HG03039 (cell line): ENCODE results near the gene BBS4.
"Not testable (repeated sequence)": the region's sequence is repeated elsewhere in the genome, so short reads cannot be mapped to it uniquely, and the experiment has no call there.

ENCODE experiments used
- ATAC-seq: cut with Tn5 transposase; IDR thresholded peaks from one replicate; pipeline ENCODE4 v1.9.1; 2021; ENCODE audit warnings: mild to moderate bottlenecking, moderate library complexity; ENCODE audit not compliant: unreplicated experiment

Gene BBS4

GRCh38 chr15:72685925-72686794 is at the start of gene BBS4, which contains the start of gene HIGD2B:
BBS4 (plus strand) TSS chr15:72686207; CDS start chr15:72686228, 21 bp downstream.
HIGD2B (minus strand) TSS chr15:72686182; CDS start chr15:72676374, 9,808 bp downstream.
- ATAC-seq: peak; percentile 95

GRCh38 chr15:72636519-72637282 is 49.3 kb upstream of the BBS4 start:
- ATAC-seq: not testable (repeated sequence)

GRCh38 chr15:72639759-72640483 is 46.1 kb upstream of the BBS4 start:
- not testable (repeated sequence) for ATAC-seq

- ATAC-seq: not testable (repeated sequence)
Observed at GRCh38 chr15:72642271-72642670, 43.7 kb upstream of the BBS4 start.

GRCh38 chr15:72648631-72649253 is 37.3 kb upstream of the BBS4 start:
- not testable (repeated sequence) for ATAC-seq

GRCh38 chr15:72654397-72654796 is 31.6 kb upstream of the BBS4 start, which contains the start of gene GOLGA6B:
GOLGA6B (plus strand) TSS chr15:72654697; CDS start chr15:72654738, 41 bp downstream.
- ATAC-seq: not testable (repeated sequence)

GRCh38 chr15:72656014-72656413 is 30.0 kb upstream of the BBS4 start:
- not testable (repeated sequence) for ATAC-seq

- not testable (repeated sequence) for ATAC-seq
Observed at GRCh38 chr15:72661081-72661480, 24.9 kb upstream of the BBS4 start.

GRCh38 chr15:72663931-72664330 is 22.1 kb upstream of the BBS4 start:
- not testable (repeated sequence) for ATAC-seq

- not testable (repeated sequence) for ATAC-seq
Observed at GRCh38 chr15:72665706-72666105, 20.3 kb upstream of the BBS4 start.

- not testable (repeated sequence) for ATAC-seq
Observed at GRCh38 chr15:72669803-72670202, 16.2 kb upstream of the BBS4 start.

- ATAC-seq: not testable (repeated sequence)
Observed at GRCh38 chr15:72670656-72671352, 15.2 kb upstream of the BBS4 start.

GRCh38 chr15:72671525-72671924 is 14.5 kb upstream of the BBS4 start:
- no peak for ATAC-seq

- ATAC-seq: no peak
Observed at GRCh38 chr15:72676838-72677237, 9.2 kb upstream of the BBS4 start.

GRCh38 chr15:72680931-72681330 is 5.1 kb upstream of the BBS4 start:
- ATAC-seq: no peak

GRCh38 chr15:72682772-72683171 is 3.2 kb upstream of the BBS4 start:
- ATAC-seq: no peak

- ATAC-seq: no peak
Observed at GRCh38 chr15:72685301-72685924, 594 bp upstream of the BBS4 start.

- no peak for ATAC-seq
Observed at GRCh38 chr15:72688697-72689096, 2.7 kb downstream of the BBS4 start.

- no peak for ATAC-seq
Observed at GRCh38 chr15:72690938-72691337, 4.9 kb downstream of the BBS4 start.
